HEK293 (cell line): ENCODE measurements around the gene CEP55.
A peak's percentile ranks its signal among the peaks of the same experiment; 100 is the strongest.

Experiments
- CTCF ChIA-PET: fragments of 350-600 bp; formaldehyde crosslinking; extraction: SDS; loops from one replicate; lab custom pipeline; 2021; ENCODE audit warnings: antibody characterized with exemption; lab: Yijun Ruan, JAX
- POLR2A ChIA-PET: fragments of 300-600 bp; formaldehyde crosslinking; extraction: SDS; loops from one replicate; lab custom pipeline; 2020; ENCODE audit warnings: antibody characterized with exemption, inconsistent platforms; lab: Yijun Ruan, JAX
- H3K27ac ChIP-seq: fragments of 200-500 bp; sonication (Bioruptor generic); 2 replicates; pipeline ENCODE4 v1.5.1; 2014; ENCODE audit warnings: low read depth, low read length, control low read depth, inconsistent platforms; ENCODE audit errors: extremely low read depth
- H3K36me3 ChIP-seq, 2 experiments: fragments of 200-500 bp in 1 of 2; sonication (Bioruptor generic) in 1 of 2; 1 replicate in 1 of 2; 2 replicates in 1 of 2; pipeline ENCODE4 v1.5.1; 2014 to 2017; ENCODE audit warnings: inconsistent platforms in 2 of 2, low read length in 2 of 2; ENCODE audit not compliant: control insufficient read depth in 2 of 2, insufficient read depth in 1 of 2
- H3K4me1 ChIP-seq: fragments of 200-500 bp; sonication (Bioruptor generic); 2 replicates; pipeline ENCODE4 v1.5.1; 2014; ENCODE audit warnings: mild to moderate bottlenecking, low read length, inconsistent platforms; ENCODE audit not compliant: control insufficient read depth, insufficient read depth
- H3K4me3 ChIP-seq: 2 replicates; pipeline ENCODE4 v1.5.1; 2011; ENCODE audit warnings: low read depth, mild to moderate bottlenecking, control low read depth, low read length, moderate library complexity
- H3K9me3 ChIP-seq: fragments of 200-500 bp; sonication (Bioruptor generic); 2 replicates; pipeline ENCODE4 v1.5.1; 2014; ENCODE audit warnings: low read depth, low read length, inconsistent platforms; ENCODE audit not compliant: control insufficient read depth, insufficient read depth
- BCL11B ChIP-seq: fragments of 450-650 bp; formaldehyde crosslinking; IDR thresholded peaks from 2 replicates; pipeline ENCODE4 v1.5.1; 2016; ENCODE audit warnings: low read depth, missing biosample characterization, missing genetic modification characterization
- EGR2 ChIP-seq: fragments of 450-650 bp; formaldehyde crosslinking; IDR thresholded peaks from 2 replicates; pipeline ENCODE4 v1.5.1; 2016; ENCODE audit warnings: low read depth, missing biosample characterization, missing genetic modification characterization
- GLI2 ChIP-seq: fragments of 450-650 bp; formaldehyde crosslinking; IDR thresholded peaks from 2 replicates; pipeline ENCODE4; 2017; ENCODE audit warnings: missing biosample characterization, missing genetic modification characterization, low read depth, borderline replicate concordance
- OSR2 ChIP-seq: fragments of 450-650 bp; formaldehyde crosslinking; IDR thresholded peaks from 2 replicates; pipeline ENCODE4 v1.5.1; 2016; ENCODE audit warnings: missing biosample characterization, missing genetic modification characterization
- TCF7L2 ChIP-seq: IDR thresholded peaks from 2 replicates; pipeline ENCODE4 v1.6.1; 2011; ENCODE audit warnings: low read depth, mild to moderate bottlenecking, inconsistent platforms, low read length, moderate library complexity, borderline replicate concordance
- ZBTB17 ChIP-seq: fragments of 450-650 bp; formaldehyde crosslinking; IDR thresholded peaks from 2 replicates; pipeline ENCODE4 v1.5.1; 2016; ENCODE audit warnings: missing biosample characterization, missing genetic modification characterization
- ZFHX2 ChIP-seq: fragments of 450-650 bp; formaldehyde crosslinking; conservative IDR thresholded peaks from 2 replicates; pipeline ENCODE4 v1.5.1; 2016; ENCODE audit warnings: missing biosample characterization, missing genetic modification characterization
- ZIC2 ChIP-seq: fragments of 450-650 bp; formaldehyde crosslinking; IDR thresholded peaks from 2 replicates; pipeline ENCODE4 v1.5.1; 2016; ENCODE audit warnings: missing biosample characterization, missing genetic modification characterization
- ZNF112 ChIP-seq: fragments of 450-650 bp; formaldehyde crosslinking; IDR thresholded peaks from 2 replicates; pipeline ENCODE4 v1.5.0; 2017; ENCODE audit warnings: missing biosample characterization, missing genetic modification characterization
- ZNF18 ChIP-seq: fragments of 450-650 bp; formaldehyde crosslinking; IDR thresholded peaks from 2 replicates; pipeline ENCODE4 v1.5.1; 2016; ENCODE audit warnings: missing biosample characterization, missing genetic modification characterization
- ZNF211 ChIP-seq: fragments of 450-650 bp; formaldehyde crosslinking; IDR thresholded peaks from 2 replicates; pipeline ENCODE4 v1.5.1; 2016; ENCODE audit warnings: low read depth, missing biosample characterization, missing genetic modification characterization
- ZNF341 ChIP-seq: fragments of 450-650 bp; formaldehyde crosslinking; IDR thresholded peaks from 2 replicates; pipeline ENCODE4; 2016; ENCODE audit warnings: low read depth, missing biosample characterization, missing genetic modification characterization
- ZNF621 ChIP-seq: fragments of 450-650 bp; formaldehyde crosslinking; IDR thresholded peaks from 2 replicates; pipeline ENCODE4 v1.5.1; 2017; ENCODE audit warnings: missing biosample characterization, missing genetic modification characterization
- ZNF626 ChIP-seq: fragments of 450-650 bp; sonication (Bioruptor Pico); formaldehyde crosslinking; IDR thresholded peaks from 2 replicates; pipeline ENCODE4 v1.5.1; 2018; ENCODE audit warnings: missing biosample characterization, missing genetic modification characterization, inconsistent platforms
- ZNF654 ChIP-seq: fragments of 450-650 bp; formaldehyde crosslinking; IDR thresholded peaks from 2 replicates; pipeline ENCODE4 v1.5.1; 2016; ENCODE audit warnings: low read depth, missing biosample characterization, missing genetic modification characterization
- ZNF701 ChIP-seq: fragments of 450-650 bp; formaldehyde crosslinking; IDR thresholded peaks from 2 replicates; pipeline ENCODE4 v1.5.1; 2016; ENCODE audit warnings: missing biosample characterization, missing genetic modification characterization
- ZNF837 ChIP-seq: fragments of 450-650 bp; formaldehyde crosslinking; IDR thresholded peaks from 2 replicates; pipeline ENCODE4 v1.5.1; 2016; ENCODE audit warnings: missing biosample characterization, missing genetic modification characterization
- TF ChIP-seq, protein P1 (sequence below): fragments of 450-650 bp; formaldehyde crosslinking; IDR thresholded peaks from 2 replicates; pipeline ENCODE4 v1.5.1; 2016; ENCODE audit warnings: missing biosample characterization, missing genetic modification characterization
- TF ChIP-seq, protein P2 (sequence below): fragments of 450-650 bp; IDR thresholded peaks from 2 replicates; pipeline ENCODE4 v1.5.1; 2018; ENCODE audit warnings: missing biosample characterization, missing genetic modification characterization
- TF ChIP-seq, protein P3 (sequence below): fragments of 450-650 bp; formaldehyde crosslinking; IDR thresholded peaks from 2 replicates; pipeline ENCODE4; 2016; ENCODE audit warnings: missing biosample characterization, missing genetic modification characterization

The CEP55 gene

DNA sequence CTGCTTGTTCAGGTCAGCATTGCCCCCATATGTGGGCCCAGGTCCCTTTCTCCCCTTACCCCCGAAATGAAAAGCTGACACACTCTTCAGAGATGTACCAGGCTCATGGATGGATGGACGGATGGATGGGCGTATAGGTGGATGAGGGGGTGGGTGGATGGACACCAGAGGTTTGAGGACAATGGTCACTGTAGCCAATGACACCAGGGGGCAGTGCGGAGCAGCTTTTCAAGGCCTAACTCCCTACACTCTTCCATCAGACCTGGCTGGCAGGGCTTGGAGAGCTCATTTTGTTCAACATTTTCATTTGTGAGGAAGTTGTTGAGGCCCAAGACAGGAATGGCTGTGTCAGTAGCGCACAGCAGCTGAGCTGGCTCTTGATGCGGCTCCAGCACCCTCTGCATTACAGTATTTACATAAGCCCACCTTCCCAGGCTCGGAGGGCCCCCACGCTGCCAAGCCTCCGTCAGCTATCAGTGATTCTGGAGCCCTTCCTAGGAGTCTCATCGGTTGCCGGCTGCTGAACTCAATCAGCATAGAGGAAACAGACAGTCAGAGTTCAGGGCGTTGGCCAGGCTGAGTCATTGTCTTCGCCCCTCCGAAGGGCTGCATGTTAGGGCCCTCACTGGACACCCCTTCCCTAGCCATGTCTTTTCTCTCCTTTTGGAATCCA, 58.5 kb downstream of the CEP55 start:
- Histone ChIP-seq H3K36me3 (no peaks in the 10 kb centered on the region), H3K4me1 (no peaks in the 10 kb centered on the region), H3K4me3 (no peak overlapping the region), H3K27ac (no peak overlapping the region)
- TF ChIP-seq ZNF654 (tag by site-specific recombination) = peak; percentile 55
- TF ChIP-seq EGR2 (tag by site-specific recombination) = peak; percentile 49
- peak; percentile 52; the same call in 1 of the 2 replicates for TF ChIP-seq ZBTB17 (tag by site-specific recombination)
- TF ChIP-seq, protein P1, sequence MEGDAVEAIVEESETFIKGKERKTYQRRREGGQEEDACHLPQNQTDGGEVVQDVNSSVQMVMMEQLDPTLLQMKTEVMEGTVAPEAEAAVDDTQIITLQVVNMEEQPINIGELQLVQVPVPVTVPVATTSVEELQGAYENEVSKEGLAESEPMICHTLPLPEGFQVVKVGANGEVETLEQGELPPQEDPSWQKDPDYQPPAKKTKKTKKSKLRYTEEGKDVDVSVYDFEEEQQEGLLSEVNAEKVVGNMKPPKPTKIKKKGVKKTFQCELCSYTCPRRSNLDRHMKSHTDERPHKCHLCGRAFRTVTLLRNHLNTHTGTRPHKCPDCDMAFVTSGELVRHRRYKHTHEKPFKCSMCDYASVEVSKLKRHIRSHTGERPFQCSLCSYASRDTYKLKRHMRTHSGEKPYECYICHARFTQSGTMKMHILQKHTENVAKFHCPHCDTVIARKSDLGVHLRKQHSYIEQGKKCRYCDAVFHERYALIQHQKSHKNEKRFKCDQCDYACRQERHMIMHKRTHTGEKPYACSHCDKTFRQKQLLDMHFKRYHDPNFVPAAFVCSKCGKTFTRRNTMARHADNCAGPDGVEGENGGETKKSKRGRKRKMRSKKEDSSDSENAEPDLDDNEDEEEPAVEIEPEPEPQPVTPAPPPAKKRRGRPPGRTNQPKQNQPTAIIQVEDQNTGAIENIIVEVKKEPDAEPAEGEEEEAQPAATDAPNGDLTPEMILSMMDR = peak; percentile 61
- TF ChIP-seq ZNF211 (tag by site-specific recombination) = no peak
- TF ChIP-seq, protein P2, sequence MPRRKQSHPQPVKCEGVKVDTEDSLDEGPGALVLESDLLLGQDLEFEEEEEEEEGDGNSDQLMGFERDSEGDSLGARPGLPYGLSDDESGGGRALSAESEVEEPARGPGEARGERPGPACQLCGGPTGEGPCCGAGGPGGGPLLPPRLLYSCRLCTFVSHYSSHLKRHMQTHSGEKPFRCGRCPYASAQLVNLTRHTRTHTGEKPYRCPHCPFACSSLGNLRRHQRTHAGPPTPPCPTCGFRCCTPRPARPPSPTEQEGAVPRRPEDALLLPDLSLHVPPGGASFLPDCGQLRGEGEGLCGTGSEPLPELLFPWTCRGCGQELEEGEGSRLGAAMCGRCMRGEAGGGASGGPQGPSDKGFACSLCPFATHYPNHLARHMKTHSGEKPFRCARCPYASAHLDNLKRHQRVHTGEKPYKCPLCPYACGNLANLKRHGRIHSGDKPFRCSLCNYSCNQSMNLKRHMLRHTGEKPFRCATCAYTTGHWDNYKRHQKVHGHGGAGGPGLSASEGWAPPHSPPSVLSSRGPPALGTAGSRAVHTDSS = no peak
- peak; percentile 54 for TF ChIP-seq ZFHX2 (tag by site-specific recombination)
- TF ChIP-seq, all 188 proteins: peak for 5
- H3K9me3 ChIP-seq = no peaks in the 10 kb centered on the region
- POLR2A ChIA-PET = interaction anchor here (0.9 to 1.0 kb wide), 2 partner anchors 126 to 148 kb away, joined by 3 read pairs; partner anchors contain the start of gene FRA10AC1
- CTCF ChIA-PET = interaction anchor here (0.5 to 4.4 kb wide), 43 partner anchors 9 to 482 kb away, joined by 3 to 110 read pairs (median 4); partner anchors contain the start of genes CYP26A1 and MYOF

- H3K36me3 ChIP-seq = no peaks in the 10 kb centered on the region
- no peaks in the 10 kb centered on the region for H3K9me3 ChIP-seq
- H3K4me3 ChIP-seq = no peak overlapping the region
- no peak overlapping the region for H3K27ac ChIP-seq
- CTCF ChIA-PET = interaction anchor here (0.7 to 2.0 kb wide), 3 partner anchors 9 to 255 kb away, joined by 3 to 8 read pairs (median 5); no protein-coding TSS in a partner anchor
- TF ChIP-seq OSR2 (tag by site-specific recombination) (no peak), ZNF112 (tag by site-specific recombination) (no peak), ZNF701 (no peak), BCL11B (tag by site-specific recombination) (no peak), ZNF621 (tag by site-specific recombination) (no peak), GLI2 (tag by site-specific recombination) (no peak), ZNF837 (tag by site-specific recombination) (no peak), ZNF341 (tag by site-specific recombination) (no peak), ZNF626 (no peak), ZIC2 (tag by site-specific recombination) (no peak), TCF7L2 (no peak), ZNF18 (tag by site-specific recombination) (no peak)
- TF ChIP-seq, protein P3, sequence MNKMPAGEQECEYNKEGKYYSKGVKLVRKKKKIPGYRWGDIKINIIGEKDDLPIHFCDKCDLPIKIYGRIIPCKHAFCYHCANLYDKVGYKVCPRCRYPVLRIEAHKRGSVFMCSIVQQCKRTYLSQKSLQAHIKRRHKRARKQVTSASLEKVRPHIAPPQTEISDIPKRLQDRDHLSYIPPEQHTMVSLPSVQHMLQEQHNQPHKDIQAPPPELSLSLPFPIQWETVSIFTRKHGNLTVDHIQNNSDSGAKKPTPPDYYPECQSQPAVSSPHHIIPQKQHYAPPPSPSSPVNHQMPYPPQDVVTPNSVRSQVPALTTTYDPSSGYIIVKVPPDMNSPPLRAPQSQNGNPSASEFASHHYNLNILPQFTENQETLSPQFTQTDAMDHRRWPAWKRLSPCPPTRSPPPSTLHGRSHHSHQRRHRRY (tag by site-specific recombination) = no peak
- TF ChIP-seq, all 188 proteins: peak for 0
- POLR2A ChIA-PET = interaction anchor here (0.6 kb wide), 1 partner anchor 63 kb away, joined by 6 read pairs; the partner anchor contains the start of gene CEP55
- H3K4me1 ChIP-seq = no peaks in the 10 kb centered on the region
These were observed 63.1 kb downstream of the CEP55 start for GRCh38 chr10:93559490-93559889.
